IMR-90 (cell line): ENCODE results near the gene TEKT5. TPM values are rescaled to one million over a fixed set of nuclear protein-coding genes. Genes with fewer than 3 reads are reported as not detected.

ENCODE experiments used
- ATAC-seq: fragments of 200-7000 bp; cut with Tn5 transposase; 2 replicates; pipeline ENCODE4 v1.9.1; 2020; ENCODE audit warnings: low read depth, mild to moderate bottlenecking, moderate library complexity
- BruUV-seq: library from RNA; stranded (reverse); fragments of 400-500 nt; replicated peaks from 2 replicates; lab custom pipeline; 2021; lab: Mats Ljungman, UMichigan
- CTCF ChIA-PET: fragments of 300-600 bp; formaldehyde crosslinking; extraction: SDS; loops from one replicate; lab custom pipeline; 2021; ENCODE audit warnings: antibody characterized with exemption; lab: Yijun Ruan, JAX
- POLR2A ChIA-PET: fragments of 300-600 bp; sonication (Branson Sonifier 250); formaldehyde crosslinking; loops from one replicate; lab custom pipeline; 2022; ENCODE audit warnings: antibody characterized with exemption; ENCODE audit not compliant: unreplicated experiment; lab: Charles Lee
- DNase-seq: peaks from one replicate; pipeline ENCODE4 v3.0.0; 2013
- H2AFZ ChIP-seq: replicated peaks from 2 replicates; pipeline ENCODE3; 2013; ENCODE audit warnings: low read length, mild to moderate bottlenecking; ENCODE audit not compliant: poor library complexity
- H2AK5ac ChIP-seq: 2 replicates; pipeline ENCODE4 v1.6.1; 2013; ENCODE audit warnings: low read depth, low read length, inconsistent platforms
- H2AK9ac ChIP-seq: replicated peaks from 2 replicates; pipeline ENCODE3; 2013; ENCODE audit warnings: mild to moderate bottlenecking, low read depth, low read length, moderate library complexity; ENCODE audit not compliant: poor library complexity
- H2BK120ac ChIP-seq: 2 replicates; pipeline ENCODE4 v1.6.1; 2013; ENCODE audit warnings: low read depth, low read length, inconsistent platforms
- H2BK15ac ChIP-seq: 3 replicates; pipeline ENCODE4 v1.6.1; 2013; ENCODE audit warnings: low read depth, low read length, inconsistent platforms
- H2BK20ac ChIP-seq: 2 replicates; pipeline ENCODE4 v1.6.1; 2013; ENCODE audit warnings: low read depth, mild to moderate bottlenecking, inconsistent platforms, low read length, moderate library complexity
- H2BK5ac ChIP-seq: 2 replicates; pipeline ENCODE4 v1.6.1; 2013; ENCODE audit warnings: mild to moderate bottlenecking, low read depth, low read length, inconsistent platforms; ENCODE audit not compliant: poor library complexity, severe bottlenecking
- H3K14ac ChIP-seq: replicated peaks from 2 replicates; pipeline ENCODE4 v1.6.1; 2013; ENCODE audit warnings: low read depth, low read length, inconsistent platforms
- H3K18ac ChIP-seq: 2 replicates; pipeline ENCODE4 v1.6.1; 2013; ENCODE audit warnings: low read depth, low read length, control low read depth
- H3K23ac ChIP-seq: 2 replicates; pipeline ENCODE4 v1.6.1; 2013; ENCODE audit warnings: low read depth, low read length, inconsistent platforms
- H3K27ac ChIP-seq: 2 replicates; pipeline ENCODE4 v1.5.1; 2013; ENCODE audit warnings: mild to moderate bottlenecking, control low read depth, low read length; ENCODE audit not compliant: insufficient read depth
- H3K27me3 ChIP-seq: 2 replicates; pipeline ENCODE4 v1.6.1; 2013; ENCODE audit warnings: low read length; ENCODE audit not compliant: control insufficient read depth, insufficient read depth
- H3K36me3 ChIP-seq: 2 replicates; pipeline ENCODE4 v1.6.1; 2013; ENCODE audit warnings: low read length, mixed read lengths; ENCODE audit not compliant: control insufficient read depth, insufficient read depth
- H3K4ac ChIP-seq: 2 replicates; pipeline ENCODE4 v1.6.1; 2013; ENCODE audit warnings: low read depth, low read length, inconsistent platforms
- H3K4me1 ChIP-seq: 2 replicates; pipeline ENCODE4 v1.6.1; 2013; ENCODE audit warnings: low read length, mixed read lengths; ENCODE audit not compliant: control insufficient read depth, insufficient read depth
- H3K4me2 ChIP-seq: 2 replicates; pipeline ENCODE4 v1.6.1; 2013; ENCODE audit warnings: low read depth, mild to moderate bottlenecking, control low read depth, low read length, moderate library complexity
- H3K4me3 ChIP-seq: 2 replicates; pipeline ENCODE4 v1.5.1; 2013; ENCODE audit warnings: low read depth, mild to moderate bottlenecking, control low read depth, low read length, moderate library complexity; ENCODE audit not compliant: insufficient read depth
- H3K56ac ChIP-seq: 2 replicates; pipeline ENCODE4 v1.6.1; 2013; ENCODE audit warnings: low read length, inconsistent platforms; ENCODE audit not compliant: insufficient read depth; ENCODE audit errors: extremely low read depth
- H3K79me1 ChIP-seq, 2 experiments: 2 replicates each; pipeline ENCODE4 v1.6.1; 2013; ENCODE audit warnings: low read length in 2 of 2, inconsistent platforms in 1 of 2, low read depth in 1 of 2
- H3K9ac ChIP-seq: 2 replicates; pipeline ENCODE4 v1.6.1; 2013; ENCODE audit warnings: low read depth, low read length, control low read depth
- H3K9me1 ChIP-seq: 2 replicates; pipeline ENCODE4 v1.6.1; 2013; ENCODE audit warnings: low read length, inconsistent platforms; ENCODE audit not compliant: insufficient read depth
- H3K9me3 ChIP-seq: 2 replicates; pipeline ENCODE4 v1.6.1; 2013; ENCODE audit warnings: low read length; ENCODE audit not compliant: control insufficient read depth, insufficient read depth
- H4K20me1 ChIP-seq: 2 replicates; pipeline ENCODE4 v1.6.1; 2013; ENCODE audit warnings: low read length, inconsistent platforms; ENCODE audit not compliant: insufficient read depth
- H4K5ac ChIP-seq: 2 replicates; pipeline ENCODE4 v1.6.1; 2013; ENCODE audit warnings: mild to moderate bottlenecking, low read depth, low read length, control low read depth
- H4K8ac ChIP-seq, 2 experiments: 2 replicates each; pipeline ENCODE4 v1.6.1; 2013; ENCODE audit warnings: low read depth in 2 of 2, low read length in 2 of 2, control low read depth in 1 of 2, inconsistent platforms in 1 of 2
- H4K91ac ChIP-seq: 2 replicates; pipeline ENCODE4 v1.6.1; 2013; ENCODE audit warnings: low read depth, low read length, inconsistent platforms; ENCODE audit not compliant: insufficient read depth
- CTCF ChIP-seq: conservative IDR thresholded peaks from 2 replicates; pipeline ENCODE4 v1.5.1; 2012; ENCODE audit warnings: mild to moderate bottlenecking, low read depth, low read length, improper control_type of control experiment
- FOS ChIP-seq: fragments of 150-350 bp; IDR thresholded peaks from 2 replicates; pipeline ENCODE4 v1.6.1; 2016; ENCODE audit warnings: low read depth, low read length
- MXI1 ChIP-seq: IDR thresholded peaks from 2 replicates; pipeline ENCODE4 v1.6.1; 2012; ENCODE audit warnings: low read depth, mild to moderate bottlenecking, low read length, moderate library complexity, borderline replicate concordance
- NFE2L2 ChIP-seq: fragments of 150-350 bp; IDR thresholded peaks from 2 replicates; pipeline ENCODE4 v1.6.1; 2016; ENCODE audit warnings: low read depth, mild to moderate bottlenecking, low read length
- POLR2A ChIP-seq: IDR thresholded peaks from 2 replicates; pipeline ENCODE4 v1.6.1; 2012; ENCODE audit warnings: mild to moderate bottlenecking, low read depth, low read length
- RCOR1 ChIP-seq: IDR thresholded peaks from 2 replicates; pipeline ENCODE4 v1.6.1; 2012; ENCODE audit warnings: mild to moderate bottlenecking, low read length, improper control_type of control experiment; ENCODE audit not compliant: insufficient replicate concordance
- RFX5 ChIP-seq: IDR thresholded peaks from 2 replicates; pipeline ENCODE4 v1.8.0; 2012; ENCODE audit warnings: low read depth, mild to moderate bottlenecking, low read length, moderate library complexity
- SMC3 ChIP-seq: fragments of 150-350 bp; IDR thresholded peaks from 2 replicates; pipeline ENCODE4 v1.6.1; 2016; ENCODE audit warnings: low read depth, mild to moderate bottlenecking, antibody characterized with exemption, low read length, moderate library complexity
- WGBS, 2 experiments: methylation state at CpG; one replicate each; pipeline versions ENCODE4 v1.1.5 to v1.1.7; 2013; ENCODE audit warnings: missing lambda C conversion rate in 2 of 2; ENCODE audit not compliant: insufficient read length in 1 of 2; ENCODE audit errors: extremely low coverage in 2 of 2; 5-methylcytosine and 5-hydroxymethylcytosine counted together
- dilution Hi-C: fragments of 300-500 bp; cut with HindIII; formaldehyde crosslinking; loops from one replicate; pipeline ENCODE4 v1.14.3; 2018; ENCODE audit warnings: low sequenced_read_pairs; ENCODE audit not compliant: unreplicated experiment
- in situ Hi-C: fragments of 300-500 bp; cut with MboI; formaldehyde crosslinking; loops from 3 replicates; pipeline ENCODE4 v1.14.3; 2019; ENCODE audit warnings: low sequenced_read_pairs, inconsistent platforms, mixed read lengths
- intact Hi-C: fragments of 100-400 bp; cut with micrococcal nuclease; formaldehyde crosslinking; loops from 2 replicates; pipeline ENCODE4 v1.10.0; 2022
- polyA plus RNA-seq, 3 experiments: library from polyadenylated mRNA; depleted of rRNA; stranded (reverse); fragments of >200 nt; gene quantifications; 2 replicates each; pipeline ENCODE4 v1.2.3, GENCODE V29; 2012; ENCODE audit warnings: low replicate concordance in 1 of 3
- total RNA-seq: library from RNA; depleted of rRNA; stranded (reverse); fragments of >200 nt; gene quantifications from 2 replicates; pipeline ENCODE4 v1.2.3, GENCODE V29; 2012
- TF ChIP-seq, protein P1 (sequence below): fragments of 150-350 bp; IDR thresholded peaks from 2 replicates; pipeline ENCODE4 v1.6.1; 2017; ENCODE audit warnings: mild to moderate bottlenecking, antibody characterized with exemption, low read length, low read depth

TEKT5 gene
- total and polyA plus RNA-seq, 2 of the 4 experiments (the other 2 are of a cell fraction) = 0.17 TPM; not detected in 1

- no peaks in the 10 kb centered on the region for H3K9me1 ChIP-seq
- H3K27ac ChIP-seq = no peak overlapping the region
- H4K91ac ChIP-seq = no peak overlapping the region
- ChIA-PET POLR2A (no interaction called here), CTCF (no interaction called here)
- no peak overlapping the region for H3K56ac ChIP-seq
- H3K23ac ChIP-seq = no peak overlapping the region
- no peak for DNase-seq
- no peak overlapping the region for H3K4me2 ChIP-seq
- no peaks in the 10 kb centered on the region for H3K79me1 ChIP-seq
- WGBS, 2 experiments = no CpG with 5 or more reads among the region's 4 CpGs
- H2BK15ac ChIP-seq = no peak overlapping the region
- BruUV-seq = no TSS peak
- no peaks in the 10 kb centered on the region for H4K20me1 ChIP-seq
- no peak overlapping the region for H3K14ac ChIP-seq
- H4K8ac ChIP-seq = no peak overlapping the region
- no peaks in the 10 kb centered on the region for H3K36me3 ChIP-seq
- dilution Hi-C loops (no loop called here), in situ Hi-C loops (no loop called here), intact Hi-C loops (no loop called here)
- no peak overlapping the region for H3K9ac ChIP-seq
- no peak overlapping the region for H2BK20ac ChIP-seq
- no peak overlapping the region for H2BK120ac ChIP-seq
- no peaks in the 10 kb centered on the region for H3K27me3 ChIP-seq
- no peak for ATAC-seq
- no peak overlapping the region for H2AFZ ChIP-seq
- H3K9me3 ChIP-seq = no peaks in the 10 kb centered on the region
- no peak overlapping the region for H3K18ac ChIP-seq
- TF ChIP-seq CTCF (no peak), POLR2A (no peak), RCOR1 (no peak), MXI1 (no peak), NFE2L2 (no peak), RFX5 (no peak), FOS (no peak), SMC3 (no peak)
- TF ChIP-seq, protein P1, sequence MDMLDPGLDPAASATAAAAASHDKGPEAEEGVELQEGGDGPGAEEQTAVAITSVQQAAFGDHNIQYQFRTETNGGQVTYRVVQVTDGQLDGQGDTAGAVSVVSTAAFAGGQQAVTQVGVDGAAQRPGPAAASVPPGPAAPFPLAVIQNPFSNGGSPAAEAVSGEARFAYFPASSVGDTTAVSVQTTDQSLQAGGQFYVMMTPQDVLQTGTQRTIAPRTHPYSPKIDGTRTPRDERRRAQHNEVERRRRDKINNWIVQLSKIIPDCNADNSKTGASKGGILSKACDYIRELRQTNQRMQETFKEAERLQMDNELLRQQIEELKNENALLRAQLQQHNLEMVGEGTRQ = no peak
- H3K4ac ChIP-seq = no peak overlapping the region
- H2AK5ac ChIP-seq = no peak overlapping the region
- no peaks in the 10 kb centered on the region for H3K4me1 ChIP-seq
- H4K5ac ChIP-seq = no peak overlapping the region
- no peak overlapping the region for H2BK5ac ChIP-seq
- no peak overlapping the region for H3K4me3 ChIP-seq
- no peak overlapping the region for H2AK9ac ChIP-seq
These were observed 14.2 kb upstream of the TEKT5 start for GRCh38 chr16:10708969-10709368.
